G401 (cell line): ENCODE results near the gene OMG. TPM values are rescaled to one million over a fixed set of nuclear protein-coding genes. Genes with fewer than 3 reads are reported as not detected.
A peak's percentile ranks its signal among the peaks of the same experiment; 100 is the strongest.
"Not testable (repeated sequence)": the region's sequence is repeated elsewhere in the genome, so short reads cannot be mapped to it uniquely, and the experiment has no call there.

Experiments
- DNase-seq: peaks from one replicate; pipeline ENCODE4 v3.0.0-alpha.2; 2015; ENCODE audit warnings: low spot score
- in situ Hi-C: cut with HindIII; loops from 2 replicates; pipeline ENCODE4 v1.10.0; 2016; ENCODE audit warnings: low sequenced_read_pairs, mixed read lengths
- total RNA-seq: library from RNA; depleted of rRNA; stranded (reverse); fragments of >200 nt; shearing (Covaris generic); gene quantifications from 2 replicates; pipeline ENCODE4 v1.2.3, GENCODE V29; 2014

Gene OMG
- total RNA-seq, 1 experiment from 2014 or later: 8.2 TPM

DNA sequence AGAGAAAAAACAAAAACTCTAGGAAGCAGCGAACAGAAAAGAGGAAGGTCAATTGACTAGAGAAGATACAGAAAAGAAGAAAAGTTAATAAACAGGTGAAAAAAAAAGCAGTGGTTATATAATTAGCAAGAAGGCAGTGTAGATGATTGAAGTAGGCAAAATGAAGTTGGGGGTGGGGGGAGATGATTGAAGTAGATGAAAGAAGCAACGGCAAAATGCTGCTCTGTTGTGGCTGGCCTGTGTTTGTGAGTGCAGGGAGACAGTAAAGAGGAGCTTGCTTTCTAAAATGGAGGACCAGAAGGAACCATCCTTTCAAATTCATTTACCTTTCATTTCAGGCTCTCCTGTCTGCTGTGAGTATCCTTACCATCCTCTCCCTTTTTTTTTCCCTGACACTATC lies 13.2 kb upstream of the OMG start:
- in situ Hi-C loops: no loop called here
- no peak for DNase-seq

DNA sequence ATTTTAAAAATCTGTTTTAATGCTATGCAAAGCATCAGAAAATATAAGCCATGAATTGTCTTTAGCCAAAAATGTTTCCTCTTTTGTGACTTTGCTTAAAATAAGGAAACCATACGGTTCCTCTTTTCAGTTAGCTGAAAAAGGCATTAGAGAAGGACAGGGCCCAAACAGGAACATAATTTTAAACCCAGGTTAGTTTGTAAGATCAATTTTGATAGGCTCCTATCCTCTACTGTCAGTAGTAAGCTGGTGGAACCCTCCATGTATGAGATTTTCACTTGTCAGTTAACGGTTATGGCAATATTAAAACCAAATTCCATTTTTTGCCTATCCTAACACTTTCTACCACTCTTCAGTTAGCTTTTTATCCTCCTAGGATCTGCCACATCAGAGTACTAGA lies 12.5 kb upstream of the OMG start:
- no peak for DNase-seq
- in situ Hi-C loops: no loop called here

- in situ Hi-C loops: no loop called here
- DNase-seq: no peak
Measured at GRCh38 chr17:31308372-31309334, 11.6 kb upstream of the OMG start.

GRCh38 chr17:31307640-31308039 lies 10.6 kb upstream of the OMG start:
- no peak for DNase-seq
- in situ Hi-C loops: no loop called here

DNA sequence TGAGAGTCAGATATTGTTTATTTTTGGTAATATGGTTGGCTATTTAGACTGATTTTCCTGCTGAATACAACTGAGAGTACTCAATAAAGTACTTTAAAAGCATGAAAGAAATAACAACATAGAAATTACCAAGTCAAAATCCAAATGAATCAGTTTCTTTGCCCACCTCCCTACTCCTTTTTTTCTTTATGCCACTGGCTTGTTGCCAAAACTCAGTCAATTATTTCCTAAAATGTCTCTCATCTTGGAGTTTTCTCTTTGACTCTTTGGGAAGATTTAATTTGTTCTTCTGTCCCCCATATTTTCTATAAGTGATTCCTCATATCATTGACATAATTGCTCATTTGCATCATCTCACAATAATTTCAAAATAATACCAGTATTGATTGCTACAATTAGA lies 2.6 kb upstream of the OMG start:
- no peak for DNase-seq
- in situ Hi-C loops: no loop called here

DNA sequence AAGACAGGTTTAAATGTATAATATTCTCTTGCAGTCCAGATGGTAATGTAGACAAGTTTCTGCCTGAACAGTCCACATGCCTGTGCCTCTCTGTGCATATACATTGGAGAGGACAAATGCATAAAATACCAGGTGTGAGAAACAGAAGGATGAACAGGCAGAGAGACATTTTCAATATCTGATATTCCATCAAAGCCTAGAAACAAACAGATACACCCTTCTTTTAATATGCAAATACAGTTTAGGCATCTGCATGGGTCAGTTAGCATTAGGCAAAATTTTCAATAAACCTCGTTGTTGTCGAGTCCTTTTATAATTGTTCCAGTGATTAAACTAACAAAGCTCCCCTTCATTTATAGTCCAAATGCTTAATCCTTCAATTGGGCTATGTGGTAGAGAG lies 897 bp downstream of the OMG start:
- DNase-seq: peak; percentile 56
- in situ Hi-C loops: no loop called here

- in situ Hi-C loops: no loop called here
- no peak for DNase-seq
Measured at GRCh38 chr17:31295489-31295871, 1.6 kb downstream of the OMG start.

- in situ Hi-C loops: no loop called here
- no peak for DNase-seq
Measured at GRCh38 chr17:31294820-31295488, 2.1 kb downstream of the OMG start.

GRCh38 chr17:31294231-31294630 lies 2.8 kb downstream of the OMG start:
- in situ Hi-C loops: no loop called here

DNA sequence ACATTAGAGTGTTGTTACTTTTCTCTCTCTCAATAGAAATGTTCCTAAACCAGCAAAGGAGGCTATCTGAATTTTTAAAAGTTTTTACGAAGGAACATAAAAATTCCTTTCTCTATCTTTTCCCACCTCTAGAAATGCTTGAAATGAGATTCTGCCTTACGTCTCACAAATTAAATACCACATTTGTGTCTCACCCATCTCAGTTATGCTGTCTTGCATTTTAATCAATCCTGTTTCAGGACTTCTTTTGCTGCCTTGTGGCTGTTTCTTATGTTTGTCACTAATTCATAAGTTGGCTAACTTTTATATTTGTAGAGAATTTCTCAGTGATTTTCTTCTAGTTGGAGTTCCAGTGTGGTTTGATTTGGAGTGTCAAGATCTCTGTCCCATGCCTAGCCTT lies 3.5 kb downstream of the OMG start:
- in situ Hi-C loops: no loop called here

More at GRCh38 chr17:31294231-31294630, 2.8 kb downstream of the OMG start:
- DNase-seq: peak; percentile 31

GRCh38 chr17:31291820-31292219 lies 5.2 kb downstream of the OMG start:
- in situ Hi-C loops: no loop called here
- DNase-seq: no peak

More for the DNA sequence above, 3.5 kb downstream of the OMG start:
- no peak for DNase-seq

DNA sequence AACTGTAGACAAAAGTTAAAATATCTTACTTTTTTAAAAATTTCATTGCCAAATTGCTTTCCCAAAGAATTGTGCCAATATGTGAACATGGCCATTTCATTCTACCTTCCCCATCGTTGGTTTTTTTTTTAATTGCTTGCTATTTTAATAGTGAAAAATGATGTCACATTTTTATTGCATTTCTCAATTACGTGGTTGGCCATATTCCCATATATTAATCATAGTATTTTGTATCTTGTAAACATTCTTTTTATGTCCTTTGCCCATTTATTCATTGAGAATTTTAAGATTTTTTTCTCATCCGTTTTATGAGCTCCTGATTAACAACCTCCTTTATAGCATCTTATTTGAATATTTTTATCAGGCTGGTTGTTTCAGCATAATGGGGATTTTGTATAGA lies 7.2 kb downstream of the OMG start:
- in situ Hi-C loops: no loop called here

DNA sequence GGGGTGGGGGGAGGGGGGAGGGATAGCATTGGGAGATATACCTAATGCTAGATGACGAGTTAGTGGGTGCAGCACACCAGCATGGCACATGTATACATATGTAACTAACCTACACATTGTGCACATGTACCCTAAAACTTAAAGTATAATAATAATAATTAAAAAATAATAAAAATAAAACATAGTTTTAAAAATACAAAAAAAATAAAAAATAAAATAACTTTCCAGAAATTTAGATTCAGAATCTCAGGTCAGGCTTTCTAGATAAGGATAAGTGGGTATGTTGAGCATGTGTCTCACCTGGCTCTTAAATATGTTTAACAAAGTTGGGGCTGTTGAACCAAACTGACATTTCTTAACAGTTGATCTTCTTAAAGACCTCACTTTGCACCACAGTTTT lies 9.1 kb downstream of the OMG start:
- DNase-seq, in situ Hi-C loops: not testable (repeated sequence)

More for the DNA sequence above, 7.2 kb downstream of the OMG start:
- no peak for DNase-seq

GRCh38 chr17:31286587-31286986 lies 10.5 kb downstream of the OMG start:
- in situ Hi-C loops: no loop called here

DNA sequence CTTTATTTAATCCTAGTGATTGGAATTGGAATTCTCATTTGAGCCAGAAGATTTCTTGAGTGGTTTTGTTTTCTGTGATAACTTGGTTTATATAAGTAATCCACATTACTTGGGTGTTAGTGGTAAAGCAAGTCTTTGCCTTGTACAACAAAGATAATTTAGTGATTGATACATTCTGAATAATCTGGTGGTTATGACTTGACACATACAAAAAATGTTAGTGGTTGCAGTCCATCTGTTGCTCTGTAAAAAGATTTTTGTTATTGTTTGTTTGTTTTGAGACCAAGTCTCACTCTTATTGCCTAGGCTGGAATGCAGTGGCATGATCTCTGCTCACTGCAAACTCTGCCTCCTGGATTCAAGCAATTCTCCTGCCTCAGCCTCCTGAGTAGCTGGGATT lies 13.2 kb downstream of the OMG start:
- in situ Hi-C loops: no loop called here
- DNase-seq: no peak

More at GRCh38 chr17:31286587-31286986, 10.5 kb downstream of the OMG start:
- no peak for DNase-seq

DNA sequence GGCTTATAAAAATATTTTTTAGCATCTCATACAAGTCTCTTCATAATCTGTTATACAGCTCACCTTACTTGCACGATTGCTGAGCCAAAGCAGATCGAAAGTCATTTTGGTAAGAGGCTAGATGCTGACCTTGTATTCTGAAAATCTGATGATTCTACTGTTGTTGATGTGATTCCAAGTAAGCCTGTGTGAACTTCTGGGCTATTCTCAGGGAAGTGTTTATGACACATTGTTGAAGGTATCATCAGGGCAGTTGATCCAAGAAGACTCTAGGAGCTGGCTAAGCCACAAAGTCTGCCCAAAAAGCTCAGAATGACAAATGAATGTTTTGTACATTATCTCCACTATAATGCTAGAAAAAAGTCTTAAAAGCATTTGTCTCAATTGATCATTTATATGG lies 16.0 kb downstream of the OMG start:
- DNase-seq: no peak
- in situ Hi-C loops: no loop called here

DNA sequence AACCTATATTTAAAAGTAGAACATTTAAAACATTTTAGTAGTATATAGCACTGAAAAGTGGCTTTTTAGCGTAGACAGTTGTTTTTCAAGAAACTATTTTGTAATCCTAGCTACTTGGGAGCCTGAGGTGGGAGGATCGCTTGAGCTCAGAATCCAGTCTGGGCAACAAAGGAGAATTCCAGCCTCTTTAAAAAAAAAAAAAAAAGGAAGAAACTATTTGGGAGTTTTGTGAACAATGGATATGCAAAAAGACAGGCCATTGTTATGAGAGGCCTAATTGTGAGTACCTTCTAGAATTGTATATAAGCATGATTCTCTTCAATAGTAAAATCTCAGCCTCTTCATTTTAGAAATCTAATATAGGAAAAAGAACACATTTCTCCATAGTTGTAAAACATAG lies 17.6 kb downstream of the OMG start:
- in situ Hi-C loops: no loop called here
- DNase-seq: no peak

DNA sequence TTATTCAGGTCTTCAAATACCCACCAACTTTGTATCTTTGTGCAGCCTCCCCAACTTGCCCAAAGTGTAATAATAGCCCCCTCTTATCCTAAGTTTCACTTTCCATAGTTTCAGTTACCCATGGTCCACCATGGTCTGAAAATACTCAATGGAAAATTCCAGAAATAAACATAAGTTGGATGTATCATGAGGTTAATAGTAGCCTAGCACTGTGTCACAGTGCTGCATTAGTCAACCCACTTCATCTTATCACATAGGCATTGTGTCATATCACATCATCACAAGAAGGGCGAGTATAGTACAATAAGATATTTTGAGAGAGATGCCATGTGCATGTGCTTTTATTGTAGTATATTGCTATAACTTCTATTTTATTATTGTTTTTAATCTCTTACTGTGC lies 21.9 kb downstream of the OMG start:
- in situ Hi-C loops: no loop called here
- DNase-seq: no peak

- in situ Hi-C loops: no loop called here
Measured at GRCh38 chr17:31274252-31274651, 22.8 kb downstream of the OMG start.

GRCh38 chr17:31273516-31273915 lies 23.5 kb downstream of the OMG start:
- in situ Hi-C loops: no loop called here
- no peak for DNase-seq

More at GRCh38 chr17:31274252-31274651, 22.8 kb downstream of the OMG start:
- no peak for DNase-seq
